AG09319 (cell line): ENCODE data around the gene RBMS1.
A peak's percentile ranks its signal among the peaks of the same experiment; 100 is the strongest.

Source experiments
- DNase-seq: peaks from one replicate; pipeline ENCODE4 v3.0.0-alpha.2; 2010; ENCODE audit warnings: low read depth; ENCODE audit errors: extremely low read depth
- CTCF ChIP-seq: IDR thresholded peaks from 2 replicates; pipeline ENCODE4 v1.5.1; 2011; ENCODE audit warnings: low read depth, mild to moderate bottlenecking, inconsistent platforms, low read length, moderate library complexity

The RBMS1 gene

GRCh38 chr2:160336635-160337034 lies 157.0 kb downstream of the RBMS1 start:
- TF ChIP-seq CTCF = no peak
- DNase-seq = no peak

GRCh38 chr2:160336105-160336504 lies 157.5 kb downstream of the RBMS1 start:
- no peak for TF ChIP-seq CTCF
- peak; percentile 40 for DNase-seq

GRCh38 chr2:160335441-160335840 lies 158.2 kb downstream of the RBMS1 start:
- TF ChIP-seq CTCF = no peak

GRCh38 chr2:160334028-160334741 lies 159.4 kb downstream of the RBMS1 start:
- DNase-seq = no peak
- no peak for TF ChIP-seq CTCF

More at GRCh38 chr2:160335441-160335840, 158.2 kb downstream of the RBMS1 start:
- no peak for DNase-seq

GRCh38 chr2:160333324-160334027 lies 160.1 kb downstream of the RBMS1 start:
- TF ChIP-seq CTCF = no peak

GRCh38 chr2:160332318-160332717 lies 161.3 kb downstream of the RBMS1 start:
- DNase-seq = no peak
- no peak for TF ChIP-seq CTCF

More at GRCh38 chr2:160333324-160334027, 160.1 kb downstream of the RBMS1 start:
- DNase-seq = no peak
